Nephron progenitor cell (in vitro differentiated cells): ENCODE measurements around the gene UBE2H.
"Not testable (repeated sequence)": the region's sequence is repeated elsewhere in the genome, so short reads cannot be mapped to it uniquely, and the experiment has no call there.

Experiments
- DNase-seq: peaks from one replicate; pipeline ENCODE4 v3.0.0; 2021
- H3K27ac Mint-ChIP-seq: 2 replicates; pipeline ENCODE4 v1.8.0; 2021; ENCODE audit warnings: mild to moderate bottlenecking, moderate library complexity, mixed read lengths
- H3K27me3 Mint-ChIP-seq: 2 replicates; pipeline ENCODE4 v1.8.0; 2021; ENCODE audit warnings: mild to moderate bottlenecking, low read depth, mixed read lengths; ENCODE audit not compliant: poor library complexity
- H3K36me3 Mint-ChIP-seq: 2 replicates; pipeline ENCODE4 v1.8.0; 2021; ENCODE audit warnings: low read depth, mixed read lengths
- H3K4me1 Mint-ChIP-seq: 2 replicates; pipeline ENCODE4 v1.8.0; 2021; ENCODE audit warnings: mixed read lengths
- H3K4me3 Mint-ChIP-seq: 2 replicates; pipeline ENCODE4 v1.8.0; 2021; ENCODE audit warnings: mild to moderate bottlenecking, moderate library complexity, mixed read lengths
- H3K9me3 Mint-ChIP-seq: 2 replicates; pipeline ENCODE4 v1.8.0; 2021; ENCODE audit warnings: mild to moderate bottlenecking, moderate library complexity, mixed read lengths
- TF ChIP-seq, protein P1 (sequence below): fragments of 200-600 bp; sonication (generic); IDR thresholded peaks from 2 replicates; pipeline ENCODE4 v1.5.0; 2021; ENCODE audit warnings: antibody characterized with exemption

The UBE2H gene

GRCh38 chr7:129828078-129828762 is 124.5 kb downstream of the UBE2H start:
- Mint-ChIP-seq H3K4me1 (peaks cover 46% of the 10 kb centered on the region), H3K27ac (no peak overlapping the region), H3K36me3 (peaks cover 9% of the 10 kb centered on the region), H3K4me3 (no peak overlapping the region), H3K9me3 (no peaks in the 10 kb centered on the region), H3K27me3 (peaks cover 8% of the 10 kb centered on the region)
- DNase-seq: no peak
- TF ChIP-seq, protein P1, sequence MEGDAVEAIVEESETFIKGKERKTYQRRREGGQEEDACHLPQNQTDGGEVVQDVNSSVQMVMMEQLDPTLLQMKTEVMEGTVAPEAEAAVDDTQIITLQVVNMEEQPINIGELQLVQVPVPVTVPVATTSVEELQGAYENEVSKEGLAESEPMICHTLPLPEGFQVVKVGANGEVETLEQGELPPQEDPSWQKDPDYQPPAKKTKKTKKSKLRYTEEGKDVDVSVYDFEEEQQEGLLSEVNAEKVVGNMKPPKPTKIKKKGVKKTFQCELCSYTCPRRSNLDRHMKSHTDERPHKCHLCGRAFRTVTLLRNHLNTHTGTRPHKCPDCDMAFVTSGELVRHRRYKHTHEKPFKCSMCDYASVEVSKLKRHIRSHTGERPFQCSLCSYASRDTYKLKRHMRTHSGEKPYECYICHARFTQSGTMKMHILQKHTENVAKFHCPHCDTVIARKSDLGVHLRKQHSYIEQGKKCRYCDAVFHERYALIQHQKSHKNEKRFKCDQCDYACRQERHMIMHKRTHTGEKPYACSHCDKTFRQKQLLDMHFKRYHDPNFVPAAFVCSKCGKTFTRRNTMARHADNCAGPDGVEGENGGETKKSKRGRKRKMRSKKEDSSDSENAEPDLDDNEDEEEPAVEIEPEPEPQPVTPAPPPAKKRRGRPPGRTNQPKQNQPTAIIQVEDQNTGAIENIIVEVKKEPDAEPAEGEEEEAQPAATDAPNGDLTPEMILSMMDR: no peak

DNA sequence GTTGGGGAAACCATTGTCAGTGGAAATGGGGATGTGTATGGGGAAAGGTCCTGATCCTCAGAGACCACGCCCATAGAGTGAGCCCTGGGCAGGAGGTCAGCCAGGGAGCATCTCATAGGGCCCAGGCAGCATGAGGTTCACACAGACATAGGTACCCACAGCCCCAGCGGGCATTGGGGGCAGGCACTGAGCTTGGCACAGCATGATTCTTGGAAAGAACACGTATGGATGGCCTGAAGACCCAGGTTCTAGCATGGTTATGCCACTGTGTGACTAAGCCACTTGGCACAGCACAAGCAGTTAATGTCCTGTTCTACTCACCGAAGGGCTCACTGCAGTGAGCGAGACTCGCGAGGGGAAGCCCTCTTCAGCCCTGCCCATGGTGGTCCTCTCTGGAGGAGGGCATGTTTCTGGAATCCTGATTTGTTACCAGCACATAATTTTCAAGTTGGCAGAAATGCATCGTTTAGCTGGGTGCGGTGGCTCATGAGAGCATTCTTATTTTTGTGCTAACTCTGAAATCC is 125.2 kb downstream of the UBE2H start:
- H3K27ac Mint-ChIP-seq: no peak overlapping the region
- peaks cover 39% of the 10 kb centered on the region for H3K4me1 Mint-ChIP-seq
- H3K9me3 Mint-ChIP-seq: no peaks in the 10 kb centered on the region
- H3K36me3 Mint-ChIP-seq: peaks cover 6% of the 10 kb centered on the region
- H3K4me3 Mint-ChIP-seq: no peak overlapping the region
- TF ChIP-seq, protein P1: no peak
- DNase-seq: no peak
- peaks cover 8% of the 10 kb centered on the region for H3K27me3 Mint-ChIP-seq

- not testable (repeated sequence) for H3K9me3 Mint-ChIP-seq, H3K27ac Mint-ChIP-seq, H3K36me3 Mint-ChIP-seq, H3K27me3 Mint-ChIP-seq, DNase-seq
- Mint-ChIP-seq H3K4me1 (peaks cover 33% of the 10 kb centered on the region), H3K4me3 (peak overlapping the region; percentile 42)
Measured at GRCh38 chr7:129826895-129827294, 125.9 kb downstream of the UBE2H start.

DNA sequence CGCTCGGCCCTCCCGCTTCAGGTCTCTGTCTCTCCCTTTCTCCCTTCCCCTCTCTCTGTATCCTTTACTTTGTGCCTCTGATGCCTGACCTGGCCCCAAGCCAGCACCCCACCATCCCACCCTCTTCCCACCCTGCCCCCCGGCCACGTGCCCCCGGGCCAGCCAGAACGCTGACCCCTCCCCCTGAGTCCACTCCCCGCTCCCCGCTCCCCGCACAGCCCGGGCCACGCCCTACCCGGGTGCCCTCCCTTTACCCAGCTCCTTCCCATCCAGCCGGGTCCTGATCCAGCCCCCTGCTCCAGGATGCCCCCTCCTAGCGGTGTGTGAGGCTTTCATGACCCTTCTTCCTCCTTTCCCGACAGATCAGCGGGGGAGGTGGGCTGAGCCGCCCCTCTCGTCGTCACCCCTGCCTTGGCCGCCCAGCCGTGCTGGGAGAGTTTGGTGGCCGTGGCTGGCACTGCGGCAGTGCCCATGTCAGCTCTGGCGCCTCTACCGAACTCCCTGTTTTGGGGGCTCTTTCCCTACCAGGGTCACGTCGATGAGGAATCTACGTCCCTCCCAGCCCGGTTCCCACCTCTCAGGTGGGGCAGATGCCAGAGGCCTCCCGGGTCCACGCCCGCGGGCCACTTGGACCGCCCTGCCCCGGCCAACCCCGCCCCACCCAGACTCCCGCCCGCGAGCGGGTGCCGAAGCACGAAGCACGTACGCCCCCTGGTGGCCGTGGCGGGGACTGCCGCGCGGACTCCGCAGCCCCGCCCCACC is 127.4 kb downstream of the UBE2H start:
- TF ChIP-seq, protein P1: peak; percentile 96
- peaks cover 14% of the 10 kb centered on the region for H3K27me3 Mint-ChIP-seq
- no peak overlapping the region for H3K27ac Mint-ChIP-seq
- DNase-seq: peak; percentile 97
- peaks cover 21% of the 10 kb centered on the region for H3K4me1 Mint-ChIP-seq
- peak overlapping the region; percentile 82 for H3K4me3 Mint-ChIP-seq
- no peaks in the 10 kb centered on the region for H3K9me3 Mint-ChIP-seq
- H3K36me3 Mint-ChIP-seq: no peaks in the 10 kb centered on the region

DNA sequence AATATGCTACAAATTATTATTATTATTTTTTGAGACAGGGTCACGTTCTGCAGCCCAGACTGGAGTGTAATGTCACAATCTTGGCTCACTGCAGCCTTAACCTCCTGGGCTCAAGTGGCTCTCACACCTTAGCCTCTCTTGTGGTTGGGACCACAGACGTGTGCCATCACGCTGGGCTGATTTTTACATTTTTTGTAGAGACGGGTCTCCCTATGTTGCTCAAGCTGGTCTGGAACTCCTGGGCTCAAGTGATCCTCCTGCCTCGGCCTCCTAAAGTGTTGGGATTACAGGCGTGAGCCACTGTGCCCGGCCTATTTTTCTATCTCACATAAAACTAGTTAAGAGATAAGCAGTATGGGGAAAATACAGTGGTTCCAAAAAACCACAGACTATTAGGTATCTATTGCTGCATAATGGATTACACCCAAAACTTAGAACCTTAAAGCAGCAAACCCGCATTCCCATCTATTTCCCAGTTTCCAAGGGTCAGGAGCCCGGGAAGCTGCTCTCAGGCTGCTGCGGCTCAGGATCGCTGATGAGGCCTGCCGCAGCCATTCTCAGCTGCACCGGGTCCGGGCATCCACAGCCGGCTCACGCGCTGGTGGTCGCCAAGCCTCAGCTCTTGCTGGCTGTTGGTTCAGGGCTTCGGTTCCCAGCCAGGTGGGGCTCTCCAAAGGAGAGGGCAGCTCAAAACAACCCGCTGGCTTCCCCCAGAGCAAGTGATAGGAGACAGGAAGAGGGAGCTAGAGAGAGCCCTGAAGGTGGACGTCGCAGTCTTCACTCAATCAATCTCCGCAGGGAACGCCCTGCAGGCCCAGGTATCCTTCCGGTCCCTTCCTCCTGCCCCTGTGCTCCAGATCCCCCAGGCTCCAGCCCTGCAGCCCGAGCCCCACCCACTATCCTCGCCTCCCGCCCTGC is 128.2 kb downstream of the UBE2H start:
- Mint-ChIP-seq H3K36me3 (no peaks in the 10 kb centered on the region), H3K27ac (no peak overlapping the region), H3K27me3 (peaks cover 14% of the 10 kb centered on the region), H3K4me1 (peaks cover 13% of the 10 kb centered on the region), H3K4me3 (peak overlapping the region; percentile 82), H3K9me3 (no peaks in the 10 kb centered on the region)
- peak; percentile 59 for DNase-seq
- TF ChIP-seq, protein P1: no peak

DNA sequence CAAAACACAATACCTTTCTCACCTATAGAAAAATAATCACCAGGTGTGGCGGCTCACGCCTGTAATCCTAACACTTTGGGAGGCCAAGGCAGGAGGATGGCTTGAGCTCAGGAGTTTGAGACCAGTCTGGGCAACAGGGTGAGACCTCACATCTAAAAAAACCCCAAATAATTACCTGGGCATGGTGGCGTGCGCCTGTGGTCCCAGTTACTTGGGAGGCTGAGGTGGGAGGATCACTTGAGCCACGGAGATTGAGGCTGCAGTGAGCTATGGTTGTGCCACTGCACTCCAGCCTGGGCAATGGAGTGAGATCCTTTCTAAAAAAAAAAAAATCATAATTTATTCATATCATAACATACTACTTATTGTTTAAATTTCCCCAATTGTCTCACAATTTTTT is 129.6 kb downstream of the UBE2H start:
- not testable (repeated sequence) for H3K36me3 Mint-ChIP-seq, H3K9me3 Mint-ChIP-seq, H3K4me1 Mint-ChIP-seq, H3K27ac Mint-ChIP-seq, DNase-seq, H3K4me3 Mint-ChIP-seq
- peaks cover 14% of the 10 kb centered on the region for H3K27me3 Mint-ChIP-seq
